Keratinocyte (primary cell): ENCODE results near the gene ERMARD.

Experiments used
- CTCF ChIP-seq, 3 experiments: IDR thresholded peaks in 1 of 3; conservative IDR thresholded peaks in 1 of 3; optimal IDR thresholded peaks in 1 of 3; 2 replicates in 2 of 3; 3 replicates in 1 of 3; pipeline versions ENCODE3 to v1.5.1; 2011; ENCODE audit warnings: low read length in 3 of 3, mild to moderate bottlenecking in 3 of 3, moderate library complexity in 2 of 3, control low read depth in 1 of 3, inconsistent platforms in 1 of 3; ENCODE audit not compliant: insufficient read depth in 2 of 3; ENCODE audit errors: extremely low read depth in 1 of 3
- EZH2 ChIP-seq: IDR thresholded peaks from one replicate; pipeline ENCODE4 v1.6.1; 2012; ENCODE audit warnings: inconsistent platforms, mild to moderate bottlenecking, low read length, moderate library complexity

- TF ChIP-seq CTCF (optimal IDR thresholded peaks at IDR 0.05 in 1 of 3, IDR thresholded peaks at IDR 0.05 in 1 of 3, conservative IDR thresholded peaks at IDR 0.05 in 1 of 3; ENCODE audit: extremely low read depth in 1 of 3, insufficient read depth in 2 of 3, low read length in 3 of 3), result no peak
- TF ChIP-seq EZH2, result no peak
Measured at GRCh38 chr6:169783971-169784820, 32.8 kb downstream of the ERMARD start.
